Hematopoietic multipotent progenitor cell treated with erythropoietin and hydrocortisone succinate and interleukin-3 and kit ligand, for 17 days (in vitro differentiated cells): ENCODE results near the gene RFX1.
"Not testable (repeated sequence)": the region's sequence is repeated elsewhere in the genome, so short reads cannot be mapped to it uniquely, and the experiment has no call there.

ENCODE experiments used
- DNase-seq: peaks from one replicate; pipeline ENCODE4 v3.0.0-alpha.2; 2015; ENCODE audit warnings: low spot score

Gene RFX1

DNA sequence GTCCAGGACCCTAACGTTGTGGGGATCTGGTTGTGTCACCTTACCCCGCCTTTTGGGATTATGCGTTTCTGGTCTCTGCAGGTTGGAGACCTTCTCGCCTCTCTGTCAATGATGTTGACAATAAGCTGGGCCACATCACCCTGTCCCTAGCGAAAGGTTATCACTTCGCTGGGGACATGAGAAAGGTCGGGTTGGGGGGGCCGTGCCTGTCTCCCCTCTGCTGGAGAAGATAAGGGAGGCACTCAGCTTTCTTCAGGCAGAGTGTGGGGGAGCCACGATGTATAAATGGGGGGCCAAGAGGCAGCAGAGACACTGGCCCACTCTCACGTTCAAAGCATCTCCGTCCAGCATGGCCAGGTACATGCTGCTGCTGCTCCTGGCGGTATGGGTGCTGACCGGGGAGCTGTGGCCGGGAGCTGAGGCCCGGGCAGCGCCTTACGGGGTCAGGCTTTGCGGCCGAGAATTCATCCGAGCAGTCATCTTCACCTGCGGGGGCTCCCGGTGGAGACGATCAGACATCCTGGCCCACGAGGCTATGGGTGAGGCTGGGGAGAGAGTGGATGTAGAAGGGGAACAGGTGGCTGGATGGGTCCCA lies 21.8 kb upstream of the RFX1 start, which contains the start of gene RLN3:
TSS of gene RLN3 (plus strand) at position 293 of the 595 bp plus-strand sequence. CDS start at position 350, 57 bp downstream.
- DNase-seq: no peak

DNA sequence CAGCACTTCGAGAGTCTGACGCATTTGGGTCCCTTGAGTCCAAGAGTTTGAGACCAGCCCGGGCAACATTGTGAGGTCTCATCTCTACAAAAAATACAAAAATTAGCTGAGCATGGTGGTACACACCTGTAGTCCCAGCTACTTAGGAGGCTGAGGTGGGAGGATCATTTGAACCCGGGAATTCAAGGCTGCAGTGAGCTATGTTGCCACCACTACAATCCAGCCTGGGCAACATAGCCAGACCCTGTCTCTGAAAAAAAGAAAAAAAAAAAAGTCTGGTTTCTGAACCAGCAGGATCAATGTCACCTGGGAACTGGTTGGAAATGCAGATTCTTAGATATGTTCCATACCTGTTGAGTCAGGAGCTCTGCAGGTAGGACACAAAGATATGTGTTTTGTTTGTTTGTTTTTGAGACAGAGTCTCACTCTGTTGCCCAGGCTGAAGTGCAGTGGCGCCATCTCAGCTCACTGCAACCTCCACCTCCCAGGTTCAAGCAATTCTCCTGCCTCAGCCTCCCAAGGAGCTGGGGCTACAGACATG lies 20.6 kb upstream of the RFX1 start:
- not testable (repeated sequence) for DNase-seq

DNA sequence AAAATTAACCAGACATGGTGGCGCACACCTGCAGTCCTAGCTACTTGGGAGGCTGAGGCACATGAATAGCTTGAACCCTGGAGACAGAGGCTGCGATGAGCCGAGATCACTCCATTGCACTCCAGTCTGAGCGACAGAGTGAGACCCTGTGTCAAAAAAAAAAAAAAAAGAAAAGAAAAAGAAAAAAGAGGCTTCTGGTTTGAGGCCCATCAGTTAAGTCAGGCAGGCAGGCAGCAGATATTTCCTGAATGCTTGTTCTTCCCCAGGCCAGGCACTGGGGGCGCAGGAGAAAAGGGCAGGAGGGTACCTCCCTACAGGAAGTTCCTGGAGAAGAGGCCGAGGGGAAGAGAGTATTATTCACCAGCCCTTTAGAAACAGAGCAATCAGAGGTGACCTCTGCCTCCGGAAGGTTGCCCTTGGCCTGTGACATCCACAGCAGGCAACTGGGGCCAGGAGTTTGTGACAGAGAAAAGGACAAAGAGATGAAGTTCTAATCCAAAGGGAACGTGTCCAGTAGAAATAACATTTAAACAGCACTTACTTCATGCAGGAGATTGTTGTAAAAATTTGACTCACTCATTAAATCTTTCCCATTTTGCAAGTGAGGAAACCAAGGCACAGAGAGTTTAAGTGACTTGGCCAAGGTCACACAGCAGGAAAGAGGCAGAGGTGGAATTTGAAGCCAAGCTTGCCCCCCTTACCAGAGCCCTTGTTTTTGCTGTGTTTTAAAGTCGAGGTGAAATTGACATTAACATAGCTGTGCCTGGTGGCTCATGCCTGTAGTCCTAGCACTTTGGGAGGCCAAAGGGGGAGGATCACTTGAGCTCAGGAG lies 17.5 kb upstream of the RFX1 start:
- DNase-seq: peak; percentile 17

DNA sequence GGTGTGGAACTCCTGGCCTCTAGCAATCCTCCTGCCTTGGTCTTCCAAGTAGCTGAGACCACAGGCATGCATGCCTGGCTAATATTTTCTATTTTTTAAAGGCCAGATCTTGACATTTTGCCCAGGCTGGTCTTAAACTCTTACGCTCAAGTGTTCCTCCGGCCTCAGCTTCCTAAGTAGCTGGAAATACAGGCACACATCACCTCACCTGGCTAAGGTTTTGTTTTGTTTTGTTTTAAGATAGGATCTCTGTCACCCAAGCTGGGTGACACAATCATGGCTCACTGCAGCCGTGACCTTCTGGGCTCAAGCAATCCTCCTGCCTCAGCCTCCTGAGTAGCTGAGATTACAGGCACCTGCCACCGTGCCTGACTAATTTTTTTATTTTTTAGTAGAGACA lies 16.3 kb upstream of the RFX1 start:
- no peak for DNase-seq

DNA sequence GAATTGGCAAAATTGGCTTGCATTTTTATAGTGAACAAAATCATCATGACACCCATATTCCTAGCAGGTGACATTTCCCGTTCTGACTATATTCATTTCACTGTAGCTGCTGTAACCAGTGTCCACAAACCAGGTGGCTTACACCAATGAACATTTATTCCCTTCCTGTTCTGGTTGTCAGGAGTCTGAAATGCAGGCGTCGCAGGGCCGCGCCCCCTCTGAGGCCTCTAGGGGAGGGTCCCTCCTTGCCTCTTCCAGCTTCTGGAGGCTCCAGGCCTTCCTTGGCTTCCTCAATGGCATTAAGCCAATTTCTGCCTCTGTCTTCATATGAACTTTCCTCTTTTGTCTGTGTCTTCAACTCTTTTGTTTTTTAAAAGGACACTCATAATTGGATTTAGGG lies 15.4 kb upstream of the RFX1 start:
- no peak for DNase-seq

DNA sequence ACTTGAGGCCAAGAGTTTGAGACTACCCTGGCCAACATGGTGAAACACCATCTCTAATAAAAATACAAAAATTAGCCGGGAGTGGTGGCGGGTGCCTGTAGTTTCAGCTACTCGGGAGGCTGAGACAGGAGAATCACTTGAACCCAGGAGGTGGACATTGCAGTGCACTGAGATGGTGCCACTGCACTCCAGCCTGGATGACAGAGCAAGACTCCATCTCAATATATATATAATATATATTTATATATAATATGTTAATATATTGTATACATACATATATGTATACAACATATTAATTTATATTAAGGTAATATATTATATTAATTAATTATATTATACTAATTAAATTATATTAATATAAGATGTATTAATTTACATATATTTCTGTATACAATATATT lies 13.6 kb upstream of the RFX1 start:
- DNase-seq: not testable (repeated sequence)

DNA sequence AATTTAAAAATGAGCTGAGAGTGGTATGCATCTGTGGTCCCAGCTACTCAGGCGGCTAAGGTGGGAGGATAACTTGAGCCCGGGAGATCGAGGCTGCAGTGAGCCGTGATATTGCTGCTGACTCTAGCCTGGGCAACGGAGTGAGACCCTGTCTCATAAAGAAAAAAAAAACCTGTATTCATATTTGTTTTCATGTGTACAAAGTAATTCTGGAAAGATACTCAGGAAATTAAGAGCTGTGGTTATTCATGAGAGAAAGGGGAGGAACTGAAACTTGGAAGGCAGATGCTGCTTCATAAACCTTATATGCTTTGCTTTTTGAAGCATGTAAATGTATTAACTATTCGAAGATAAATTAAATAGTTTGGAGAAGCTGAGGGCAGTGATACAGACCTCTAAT lies 13.0 kb upstream of the RFX1 start:
- DNase-seq: no peak

DNA sequence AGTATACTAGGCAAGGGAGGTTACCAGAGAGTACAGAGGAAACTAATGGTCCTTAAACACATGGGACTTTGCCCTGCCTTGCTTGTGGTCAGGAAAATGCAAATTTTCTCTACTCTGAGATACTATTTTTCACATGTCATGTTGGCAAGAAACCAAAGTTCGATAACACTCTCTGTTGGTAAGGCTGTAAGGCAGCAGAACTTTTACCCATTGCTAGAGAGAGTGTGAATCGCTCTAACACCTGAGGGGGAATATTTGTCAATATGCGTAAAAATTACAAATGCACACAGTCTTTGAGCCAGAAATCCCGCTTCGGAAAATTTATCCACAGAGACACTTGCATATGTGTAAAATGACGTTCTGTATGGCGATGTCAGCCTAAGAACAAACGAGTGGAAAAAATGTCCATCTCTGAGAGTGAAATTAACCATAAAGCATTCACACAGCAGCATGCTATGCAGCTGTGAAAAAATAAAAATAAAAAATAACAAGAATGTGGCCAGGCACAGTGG lies 9.5 kb upstream of the RFX1 start:
- DNase-seq: peak; percentile 53

DNA sequence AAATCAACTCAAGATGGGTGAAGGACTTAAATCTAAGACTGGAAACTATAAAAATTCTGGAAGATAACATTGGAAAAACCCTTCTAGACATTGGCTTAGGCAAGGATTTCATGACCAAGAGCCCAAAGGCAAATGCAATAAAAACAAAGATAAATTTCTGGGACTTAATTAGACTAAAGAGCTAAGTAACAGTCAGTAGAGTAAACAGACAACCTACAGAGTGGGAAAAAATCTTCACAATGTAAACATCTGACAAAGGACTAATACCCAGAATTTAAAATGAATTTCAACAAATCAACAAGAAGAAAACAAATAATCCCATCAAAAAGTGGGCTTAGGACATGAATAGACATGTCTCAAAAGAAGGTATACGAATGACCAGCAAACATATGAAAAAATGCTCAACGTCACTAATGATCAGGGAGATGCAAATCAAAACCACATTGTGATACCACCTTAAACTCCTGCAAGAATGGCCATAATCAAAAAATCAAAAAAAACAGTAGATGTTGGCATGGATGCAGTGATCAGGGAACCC lies 6.3 kb upstream of the RFX1 start:
- DNase-seq: no peak

DNA sequence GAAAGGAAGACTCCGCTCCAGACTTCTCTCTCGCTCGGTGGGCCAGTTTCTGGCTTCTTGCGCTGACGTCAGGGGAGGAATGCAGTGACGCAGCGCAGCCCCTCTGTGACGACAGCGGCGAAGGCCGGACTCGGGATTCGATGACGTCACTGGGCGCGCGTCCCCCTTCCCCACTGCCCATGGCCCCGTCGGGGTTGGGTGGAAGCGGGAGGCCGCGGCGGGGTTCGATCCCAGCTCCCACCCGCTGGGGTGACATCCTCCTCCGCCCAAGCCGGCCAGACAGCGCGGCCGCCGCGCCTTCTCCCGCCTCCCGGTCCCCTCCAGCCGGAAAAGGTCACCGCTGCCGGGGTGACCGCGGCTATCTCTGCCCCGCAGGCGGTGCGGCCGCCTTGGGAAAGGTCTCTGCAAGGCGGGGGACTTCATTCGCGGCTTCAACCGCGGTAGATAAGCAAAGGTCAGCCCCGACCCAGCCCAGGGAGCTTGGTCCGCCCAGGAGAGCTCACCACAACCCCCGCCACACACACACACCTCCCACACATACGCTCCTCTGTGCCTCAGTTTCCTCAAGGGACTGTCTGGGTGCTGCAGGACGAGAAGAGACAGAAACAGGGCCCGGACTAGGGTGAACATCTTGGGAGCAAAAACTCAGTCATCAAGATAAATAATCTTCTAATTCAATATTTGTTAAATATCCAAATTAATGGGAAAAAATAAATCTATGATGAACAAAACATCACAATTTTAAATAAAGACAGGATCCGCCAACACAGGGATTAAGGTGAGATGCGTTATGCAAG lies 844 bp upstream of the RFX1 start:
- DNase-seq: no peak

DNA sequence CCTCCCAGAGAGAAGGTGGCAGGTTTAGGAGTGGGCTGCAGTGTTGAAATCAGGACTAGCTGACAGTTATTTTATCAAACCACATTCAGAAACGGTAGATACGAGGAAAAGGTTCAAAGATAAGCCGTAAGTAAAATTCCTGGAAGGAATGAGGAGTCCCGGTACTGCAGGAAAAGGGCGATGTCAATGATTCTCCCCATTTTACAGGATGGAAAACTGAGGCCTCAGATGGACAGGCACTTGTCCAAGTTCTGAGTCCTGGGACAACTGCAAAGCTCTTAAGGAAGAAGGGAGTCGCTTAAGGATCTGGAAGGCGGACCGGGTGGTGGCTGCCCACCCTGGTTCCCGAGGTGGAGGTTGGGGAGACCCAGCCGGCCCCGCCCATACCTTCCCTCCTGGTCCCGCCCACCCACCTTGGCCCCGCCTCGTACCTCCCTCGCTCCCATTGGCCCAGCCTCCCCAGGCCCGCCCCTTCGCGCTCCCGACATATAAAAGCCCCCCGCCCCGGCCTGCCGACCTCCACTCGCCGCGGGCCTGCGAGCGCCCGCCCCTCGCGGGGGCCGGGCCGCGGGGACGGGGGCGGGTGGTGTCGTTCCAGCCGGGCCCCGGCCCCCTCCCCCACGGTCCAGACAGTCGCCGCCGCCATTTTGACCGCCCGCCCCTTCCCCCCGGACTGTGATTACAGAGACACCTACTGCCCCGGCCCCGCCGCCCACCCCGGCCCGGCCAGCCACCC lies 603 bp downstream of the RFX1 start:
- peak; percentile 86 for DNase-seq

DNA sequence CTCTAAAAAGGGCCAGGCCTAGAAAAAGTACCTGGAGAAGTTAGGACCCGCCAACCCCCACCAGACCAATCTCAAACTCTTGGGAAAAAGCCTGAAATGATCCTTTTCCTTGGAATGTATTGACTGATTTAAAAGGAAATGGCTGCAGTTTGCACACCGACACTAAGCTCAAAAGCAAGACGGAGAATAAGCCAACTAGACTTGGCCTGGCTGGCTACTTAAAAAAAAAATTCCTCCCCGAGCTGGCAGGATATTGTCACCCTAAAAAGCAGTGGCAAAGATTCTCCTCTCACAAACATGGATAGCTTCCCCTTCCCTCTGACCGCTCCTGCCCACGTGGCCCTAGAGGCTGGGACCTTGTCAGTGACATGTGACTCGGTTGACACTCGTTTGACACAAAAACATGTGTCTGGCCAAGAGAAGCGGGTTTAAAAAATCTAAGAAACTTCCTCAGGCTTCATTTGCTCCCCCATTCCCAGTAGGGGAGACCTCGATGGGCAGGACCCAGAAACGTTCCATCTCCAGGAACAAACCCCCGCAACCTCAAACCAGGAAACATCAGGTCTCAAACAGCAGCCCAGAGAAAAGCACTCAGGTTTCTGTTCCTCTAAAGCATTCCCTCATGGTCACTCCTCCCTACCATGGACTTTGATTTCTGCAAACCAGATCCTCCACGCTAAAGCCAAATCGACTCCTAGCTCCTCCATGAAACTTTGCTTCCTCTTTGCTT lies 1.3 kb downstream of the RFX1 start:
- peak; percentile 38 for DNase-seq

DNA sequence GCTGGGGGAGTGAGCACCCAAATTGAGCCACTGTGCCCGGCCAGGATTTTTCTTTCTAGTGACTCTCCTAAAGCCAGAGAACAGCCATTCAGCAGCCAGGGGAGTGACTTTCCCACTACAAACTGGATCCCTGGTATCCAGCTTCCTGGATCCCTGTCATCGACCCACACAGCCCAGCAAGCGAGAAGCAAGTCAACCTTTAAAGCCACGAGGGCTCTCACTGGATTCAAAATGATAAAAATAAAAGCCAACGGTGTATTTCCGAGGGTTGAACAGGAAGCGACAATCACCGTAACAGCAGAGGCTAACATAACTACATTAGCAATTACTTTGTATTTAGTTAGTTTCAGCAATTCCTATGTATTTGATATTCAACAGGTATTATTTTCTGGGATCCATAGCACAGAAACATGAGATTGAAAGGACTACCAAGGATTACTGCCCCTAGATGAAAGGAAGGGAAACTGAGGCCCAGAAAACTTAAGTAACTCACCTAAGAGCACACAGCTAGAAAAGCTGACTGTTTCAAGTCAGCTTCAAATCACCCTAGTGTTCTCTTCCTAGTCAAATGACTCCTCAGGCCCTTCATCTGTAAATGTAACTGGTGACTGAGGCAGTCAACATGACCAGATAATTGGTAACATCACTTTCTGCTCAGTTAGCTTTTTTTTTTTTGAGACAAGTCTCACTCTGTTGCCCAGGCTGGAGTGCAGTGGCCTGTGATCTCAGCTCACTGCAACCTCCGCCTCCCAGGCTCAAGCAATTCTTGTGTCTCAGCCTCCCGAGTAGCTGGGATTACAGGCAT lies 2.7 kb downstream of the RFX1 start:
- DNase-seq: peak; percentile 21

DNA sequence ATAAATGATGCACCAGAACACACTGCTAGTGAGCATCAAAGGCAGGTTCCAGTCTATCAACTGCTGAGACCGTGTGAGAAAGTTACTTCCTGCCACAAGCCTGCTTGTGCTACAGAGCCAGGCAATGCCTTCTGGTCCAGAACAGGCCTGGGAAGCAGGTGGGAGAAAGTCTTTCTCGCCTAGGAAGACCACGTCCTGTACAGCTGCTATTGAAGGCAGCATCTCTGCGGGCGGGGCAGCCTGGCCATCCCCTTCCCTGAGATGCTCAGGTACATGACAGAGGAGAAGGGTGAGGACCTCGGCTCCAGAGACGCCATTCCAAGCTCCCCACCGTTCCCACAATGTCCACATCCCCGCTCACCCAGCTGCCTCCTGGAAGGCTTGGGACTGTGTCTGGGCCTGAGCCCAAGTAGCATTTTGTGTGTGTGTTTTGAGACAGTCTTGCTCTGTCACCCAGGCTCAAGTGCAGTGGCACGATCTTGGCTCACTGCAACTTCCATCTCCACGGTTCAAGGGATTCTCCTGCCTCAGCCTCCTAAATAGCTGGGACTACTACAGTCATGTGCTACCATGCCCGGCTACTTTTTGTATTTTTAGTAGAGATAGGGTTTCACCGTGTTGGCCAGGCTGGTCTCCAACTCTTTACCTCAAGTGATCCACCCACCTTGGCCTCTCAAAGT lies 3.4 kb downstream of the RFX1 start:
- DNase-seq: no peak

DNA sequence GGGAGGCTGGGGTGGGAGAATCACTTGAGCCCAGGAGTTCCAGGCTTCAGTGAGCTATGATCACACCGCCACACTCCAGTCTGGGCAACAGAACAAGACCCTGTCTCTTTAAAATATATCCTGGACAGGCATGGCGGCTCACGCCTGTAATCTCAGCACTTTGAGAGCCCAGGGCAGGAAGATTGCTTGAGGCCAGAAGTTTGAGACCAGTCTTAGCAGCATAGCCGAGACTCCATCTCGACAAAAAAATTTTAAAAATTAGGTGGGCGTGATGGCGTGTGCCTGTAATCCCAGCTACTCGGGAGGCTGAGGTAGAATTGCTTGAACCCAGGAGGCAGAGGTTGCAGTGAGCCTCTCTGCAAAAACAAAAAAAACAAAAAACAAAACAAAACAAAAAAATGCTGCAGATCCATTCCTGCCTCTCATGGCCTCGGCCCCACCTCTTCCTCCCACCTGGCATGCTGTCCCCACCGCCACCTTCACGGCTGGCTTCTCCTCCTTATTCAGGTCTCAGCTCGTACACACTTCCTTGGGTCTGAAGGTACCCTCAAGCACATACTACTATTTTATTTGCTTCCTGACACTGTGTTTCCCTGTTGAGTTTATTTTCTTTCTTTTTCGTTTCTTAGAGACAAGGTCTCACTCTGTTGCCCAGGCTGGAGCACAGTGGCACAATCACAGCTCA lies 5.3 kb downstream of the RFX1 start:
- DNase-seq: no peak

DNA sequence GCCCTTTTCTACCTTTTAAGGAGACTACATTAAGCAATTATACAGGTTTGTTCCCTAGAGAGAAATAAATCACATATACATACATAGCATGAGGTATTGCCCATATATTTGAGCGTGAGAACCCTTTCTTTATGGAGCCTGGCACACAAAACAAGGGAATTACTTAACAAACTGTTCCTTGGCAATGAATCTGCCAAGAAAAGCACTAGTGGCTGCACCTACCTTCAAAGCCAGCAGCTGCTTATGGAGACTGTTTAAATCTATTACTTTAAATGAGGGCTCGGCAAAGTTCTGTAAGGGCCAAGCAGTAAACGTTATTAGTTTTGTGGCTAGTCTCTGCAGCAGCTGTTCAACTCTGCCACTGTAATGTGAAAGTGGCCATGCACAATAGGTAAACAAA lies 7.0 kb downstream of the RFX1 start:
- no peak for DNase-seq

DNA sequence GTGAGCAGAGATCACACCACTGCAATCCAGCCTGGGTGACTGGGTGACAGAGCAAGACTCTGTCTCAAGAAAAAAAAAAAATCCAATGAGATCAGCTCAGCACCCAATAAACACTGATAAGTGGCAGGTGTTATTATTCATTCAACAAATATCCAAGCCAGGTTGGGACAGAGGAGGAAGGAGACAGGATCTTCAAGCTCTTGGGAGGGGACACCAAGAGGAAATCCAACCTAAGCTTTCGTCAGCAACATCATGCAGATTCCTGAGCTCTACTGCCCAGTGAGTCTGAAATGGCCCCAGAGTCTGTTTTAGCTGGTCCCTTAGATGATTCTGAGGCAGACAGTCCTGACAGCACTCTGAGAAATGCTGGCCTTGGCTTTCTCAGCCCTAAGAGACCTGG lies 7.7 kb downstream of the RFX1 start:
- no peak for DNase-seq

DNA sequence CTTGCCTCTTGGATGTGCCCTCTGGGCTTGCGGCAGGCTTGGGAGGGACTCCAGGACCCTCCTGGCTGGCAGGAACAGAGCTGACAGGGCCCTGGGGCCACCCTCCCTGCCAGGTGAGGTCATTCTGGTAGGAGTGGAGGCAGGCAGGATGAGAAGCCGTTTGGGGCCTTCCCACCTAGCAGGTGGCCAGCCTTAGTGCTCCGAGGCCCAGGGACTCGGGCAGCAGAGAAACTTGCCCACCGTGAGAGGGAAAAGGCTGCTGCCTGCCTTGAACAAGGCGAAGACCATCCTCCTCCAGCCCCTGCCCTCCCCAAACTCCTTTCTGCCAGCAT lies 8.5 kb downstream of the RFX1 start:
- DNase-seq: no peak
